ENCODE measurements around the gene SP7. TPM values are rescaled to one million over a fixed set of nuclear protein-coding genes. Genes with fewer than 3 reads are reported as not detected.
"Not testable (repeated sequence)": the region's sequence is repeated elsewhere in the genome, so short reads cannot be mapped to it uniquely, and the experiment has no call there.

SP7 gene
- total RNA-seq, 4 donors from 2014 or later, result 0.21 TPM; not detected in 3

DNA sequence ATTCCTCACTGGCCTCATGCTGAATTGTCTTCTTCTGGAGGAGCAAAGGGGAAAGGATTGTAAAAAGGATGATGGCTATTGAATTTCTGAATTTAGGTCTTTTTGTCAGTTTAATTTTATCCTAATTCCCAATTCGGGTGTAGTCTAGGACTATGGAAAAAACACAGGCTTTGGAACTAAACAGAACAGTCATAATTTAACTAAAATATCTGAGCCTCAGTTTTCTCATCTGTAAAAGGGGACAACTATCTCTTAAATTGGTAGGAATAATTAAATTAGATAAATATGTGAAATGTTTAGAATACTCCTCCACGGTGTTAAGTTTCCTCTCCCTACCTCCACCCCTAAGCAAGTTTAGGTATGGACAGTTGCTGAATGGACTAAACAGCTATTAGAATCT lies 40.6 kb upstream of the SP7 start:
- TF ChIP-seq POLR2A (IDR thresholded peaks at IDR 0.05), result no peak
- TF ChIP-seq, protein P1, sequence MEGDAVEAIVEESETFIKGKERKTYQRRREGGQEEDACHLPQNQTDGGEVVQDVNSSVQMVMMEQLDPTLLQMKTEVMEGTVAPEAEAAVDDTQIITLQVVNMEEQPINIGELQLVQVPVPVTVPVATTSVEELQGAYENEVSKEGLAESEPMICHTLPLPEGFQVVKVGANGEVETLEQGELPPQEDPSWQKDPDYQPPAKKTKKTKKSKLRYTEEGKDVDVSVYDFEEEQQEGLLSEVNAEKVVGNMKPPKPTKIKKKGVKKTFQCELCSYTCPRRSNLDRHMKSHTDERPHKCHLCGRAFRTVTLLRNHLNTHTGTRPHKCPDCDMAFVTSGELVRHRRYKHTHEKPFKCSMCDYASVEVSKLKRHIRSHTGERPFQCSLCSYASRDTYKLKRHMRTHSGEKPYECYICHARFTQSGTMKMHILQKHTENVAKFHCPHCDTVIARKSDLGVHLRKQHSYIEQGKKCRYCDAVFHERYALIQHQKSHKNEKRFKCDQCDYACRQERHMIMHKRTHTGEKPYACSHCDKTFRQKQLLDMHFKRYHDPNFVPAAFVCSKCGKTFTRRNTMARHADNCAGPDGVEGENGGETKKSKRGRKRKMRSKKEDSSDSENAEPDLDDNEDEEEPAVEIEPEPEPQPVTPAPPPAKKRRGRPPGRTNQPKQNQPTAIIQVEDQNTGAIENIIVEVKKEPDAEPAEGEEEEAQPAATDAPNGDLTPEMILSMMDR (IDR thresholded peaks at IDR 0.05), result no peak
- no peak for TF ChIP-seq EP300 (IDR thresholded peaks at IDR 0.05)
- no peak for DNase-seq (ENCODE audit: low spot score in 2 of 2)
- peaks cover 0 to 39% (median 19%) of the 10 kb centered on the region in 4 donors for H3K4me1 ChIP-seq
- no peak overlapping the region for H3K27ac ChIP-seq
- peaks cover 0 to 2% (median 0%) of the 10 kb centered on the region in 3 donors for H3K36me3 ChIP-seq
- no peak overlapping the region for H3K4me3 ChIP-seq
- no peaks in the 10 kb centered on the region for H3K27me3 ChIP-seq
- 79 to 83% methylated on average over 2 of the region's 2 CpGs for WGBS, 2 donors
- H3K9me3 ChIP-seq, result no peaks in the 10 kb centered on the region

DNA sequence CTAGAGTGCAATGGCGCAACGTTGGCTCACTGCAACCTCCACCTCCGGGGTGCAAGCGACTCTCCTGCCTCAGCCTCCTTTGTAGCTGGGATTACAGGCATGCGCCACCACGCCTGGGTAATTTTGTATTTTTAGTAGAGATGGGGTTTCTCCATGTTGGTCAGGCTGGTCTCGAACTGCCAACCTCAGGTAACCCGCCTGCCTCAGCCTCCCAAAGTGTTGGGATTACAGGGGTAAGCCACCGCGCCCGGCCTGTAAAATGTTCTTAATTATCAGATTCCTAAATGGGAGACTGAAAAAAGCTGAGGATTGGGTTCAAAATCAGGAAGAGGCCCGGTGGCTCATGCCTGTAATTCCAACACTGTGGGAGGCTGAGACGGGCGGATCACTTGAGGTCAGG lies 38.1 kb upstream of the SP7 start:
- H3K27ac ChIP-seq, result peak overlapping the region in 3 of 4 donors; percentile 29 to 76 (median 61)
- not testable (repeated sequence) for DNase-seq (ENCODE audit: low spot score in 2 of 2); H3K36me3 ChIP-seq

DNA sequence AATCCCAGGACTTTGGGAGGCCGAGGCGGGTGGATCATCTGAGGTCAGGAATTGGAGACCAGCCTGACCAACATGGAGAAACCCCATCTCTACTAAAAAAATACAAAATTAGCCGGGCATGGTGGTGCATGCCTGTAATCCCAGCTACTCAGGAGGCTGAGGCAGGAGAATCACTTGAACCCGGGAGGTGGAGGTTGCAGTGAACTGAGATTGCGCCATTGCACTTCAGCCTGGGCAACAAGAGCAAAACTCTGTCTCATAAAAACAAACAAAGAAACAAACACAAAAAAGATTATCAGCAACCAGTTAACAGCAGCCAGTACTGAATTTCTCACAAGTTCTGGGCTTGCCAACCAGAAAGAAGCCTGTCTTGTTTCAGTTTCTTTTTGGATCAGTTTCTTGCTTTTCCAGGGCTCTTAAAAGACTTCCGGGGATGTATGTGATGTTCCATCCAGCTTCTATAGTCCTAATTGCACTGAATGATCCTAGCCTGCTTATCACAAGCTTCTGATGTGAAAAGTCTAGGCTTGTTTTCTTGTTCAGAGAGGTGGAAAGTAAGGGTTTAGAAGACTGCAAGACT lies 37.5 kb upstream of the SP7 start:
- H3K9me3 ChIP-seq; H3K36me3 ChIP-seq; H3K4me3 ChIP-seq; DNase-seq (ENCODE audit: low spot score in 2 of 2); H3K27me3 ChIP-seq: not testable (repeated sequence)
- Histone ChIP-seq H3K27ac (peak overlapping the region in 3 of 4 donors; percentile 29 to 76 (median 61)), H3K4me1 (peaks cover 0 to 39% (median 20%) of the 10 kb centered on the region in 4 donors)
- WGBS, 2 donors, result 73 to 78% methylated on average over 6 of the region's 6 CpGs

More for the DNA sequence above, 38.1 kb upstream of the SP7 start:
- H3K4me3 ChIP-seq, H3K27me3 ChIP-seq, H3K9me3 ChIP-seq: not testable (repeated sequence)
- 86 to 87% methylated on average over 14 of the region's 14 CpGs for WGBS, 2 donors
- peaks cover 0 to 42% (median 22%) of the 10 kb centered on the region in 4 donors for H3K4me1 ChIP-seq

DNA sequence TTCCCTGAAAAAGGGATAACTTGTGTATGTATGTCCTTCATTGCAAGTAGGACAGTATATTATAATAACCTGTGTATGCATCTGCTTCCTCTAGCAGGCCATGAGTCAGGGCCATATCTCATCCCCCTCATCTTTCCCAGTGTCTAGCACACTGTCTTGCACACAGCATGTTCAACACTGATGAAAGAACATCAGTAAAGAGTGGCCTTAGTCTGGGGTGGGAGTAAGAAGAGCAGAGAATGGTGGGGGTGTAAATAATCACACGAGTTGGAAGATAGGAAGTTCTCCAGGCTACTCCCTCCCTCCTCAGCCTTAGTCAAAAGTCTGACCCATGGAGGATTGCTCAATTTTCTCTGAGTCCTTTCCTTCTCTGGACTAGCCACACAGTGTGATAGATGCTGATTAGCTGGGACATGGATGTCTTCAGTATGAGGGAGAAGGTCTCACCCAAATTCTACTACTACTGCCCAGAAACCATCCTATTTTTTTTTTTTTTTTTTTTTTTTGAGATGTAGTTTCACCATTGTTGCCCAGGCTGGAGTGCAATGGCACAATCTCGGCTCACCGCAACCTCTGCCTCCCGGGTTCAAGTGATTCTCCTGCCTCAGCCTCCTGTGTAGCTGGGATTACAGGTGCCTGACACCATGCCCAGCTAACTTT lies 29.2 kb upstream of the SP7 start:
- Histone ChIP-seq H3K36me3 (no peaks in the 10 kb centered on the region), H3K9me3 (no peaks in the 10 kb centered on the region), H3K27me3 (no peaks in the 10 kb centered on the region), H3K4me3 (no peak overlapping the region), H3K27ac (peak overlapping the region in 3 of 4 donors; percentile 26 to 66 (median 34)), H3K4me1 (peaks cover 0 to 10% (median 5%) of the 10 kb centered on the region in 4 donors)
- TF ChIP-seq EP300 (IDR thresholded peaks at IDR 0.05), result no peak
- TF ChIP-seq, protein P1 (IDR thresholded peaks at IDR 0.05), result no peak
- TF ChIP-seq POLR2A (IDR thresholded peaks at IDR 0.05), result no peak
- WGBS, 2 donors, result 73 to 79% methylated on average over 4 of the region's 4 CpGs
- DNase-seq (ENCODE audit: low spot score in 2 of 2), result no peak

DNA sequence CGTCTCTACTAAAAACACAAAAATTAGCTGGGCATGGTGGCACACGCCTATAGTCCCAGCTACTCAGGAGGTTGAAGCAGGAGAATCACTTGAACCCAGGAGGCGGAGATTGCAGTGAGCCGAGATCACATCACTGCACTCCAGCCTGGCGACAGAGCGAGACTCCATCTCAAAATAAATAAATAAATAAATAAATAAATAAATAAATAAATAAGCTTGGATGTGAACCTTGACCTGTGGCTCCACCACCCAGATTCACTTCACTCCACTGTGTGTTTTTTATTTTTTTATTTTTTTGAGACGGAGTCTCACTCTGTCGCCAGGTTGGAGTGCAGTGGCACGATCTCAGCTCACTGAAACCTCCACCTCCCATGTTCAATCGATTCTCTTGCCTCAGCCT lies 25.5 kb upstream of the SP7 start:
- 91 to 93% methylated on average over 10 of the region's 10 CpGs for WGBS, 2 donors
- H3K27ac ChIP-seq; H3K36me3 ChIP-seq; H3K4me1 ChIP-seq; H3K4me3 ChIP-seq; DNase-seq (ENCODE audit: low spot score in 2 of 2); H3K9me3 ChIP-seq; H3K27me3 ChIP-seq: not testable (repeated sequence)

DNA sequence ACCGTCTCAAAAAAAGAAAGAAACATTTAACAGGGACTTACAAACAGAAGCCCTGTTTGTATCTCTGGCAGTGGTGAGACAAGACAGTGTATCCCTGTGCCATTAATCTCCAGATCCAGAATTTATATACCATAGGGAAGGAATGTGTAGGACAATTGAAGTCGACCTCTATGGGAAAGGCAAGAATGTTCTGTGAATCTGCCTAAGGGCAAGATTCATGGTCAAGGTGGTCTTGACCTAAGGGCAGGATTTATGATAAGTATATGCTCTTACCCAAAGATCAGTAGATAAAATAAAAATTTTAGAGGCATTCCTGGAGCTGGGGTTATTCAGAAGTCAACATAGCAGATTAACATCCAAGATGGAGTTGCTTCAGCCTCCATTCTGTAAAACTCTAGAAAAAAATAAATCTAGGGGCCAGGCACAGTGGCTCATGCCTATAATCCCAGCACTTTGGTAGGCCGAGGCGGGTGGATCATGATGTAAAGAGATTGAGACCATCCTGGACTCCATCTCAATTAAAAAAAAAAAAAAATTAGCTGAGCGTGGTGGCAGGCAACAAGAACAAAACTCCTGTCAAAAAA lies 22.8 kb upstream of the SP7 start:
- Histone ChIP-seq H3K27me3 (no peaks in the 10 kb centered on the region), H3K4me1 (no peaks in the 10 kb centered on the region), H3K9me3 (no peaks in the 10 kb centered on the region), H3K27ac (no peak overlapping the region), H3K36me3 (no peaks in the 10 kb centered on the region), H3K4me3 (no peak overlapping the region)
- DNase-seq (ENCODE audit: low spot score in 2 of 2), result no peak
- TF ChIP-seq POLR2A (IDR thresholded peaks at IDR 0.05) (no peak), EP300 (IDR thresholded peaks at IDR 0.05) (no peak)
- TF ChIP-seq, protein P1 (IDR thresholded peaks at IDR 0.05), result no peak
- 72 to 73% methylated on average over 5 of the region's 5 CpGs for WGBS, 2 donors

All from tibial nerve (tissue), 4 donors.